SK-N-SH (cell line): Measurements from ENCODE around the gene OR51I1. TPM values are rescaled to one million over a fixed set of nuclear protein-coding genes. Genes with fewer than 3 reads are reported as not detected.

Experiments used
- CTCF ChIA-PET: fragments of 300-600, 350-600 bp; formaldehyde crosslinking; extraction: SDS; loops from one replicate; lab custom pipeline; 2021; lab: Yijun Ruan, JAX
- POLR2A ChIA-PET: fragments of 350-600 bp; sonication (Branson Sonifier 250); formaldehyde crosslinking; extraction: SDS; loops from one replicate; lab custom pipeline; 2020; ENCODE audit warnings: antibody characterized with exemption, inconsistent platforms; lab: Yijun Ruan, JAX
- DNase-seq: peaks from one replicate; pipeline ENCODE4 v3.0.0; 2012
- H2AFZ ChIP-seq: fragments of 200-600 bp; sonication (generic); 2 replicates; pipeline ENCODE4 v1.8.1; 2016; ENCODE audit warnings: antibody characterized with exemption, mild to moderate bottlenecking, low read depth
- H3F3A ChIP-seq: fragments of 200-600 bp; sonication (generic); replicated peaks from 2 replicates; pipeline ENCODE3; 2016; ENCODE audit warnings: antibody characterized with exemption, mild to moderate bottlenecking; ENCODE audit not compliant: insufficient read depth
- H3K27ac ChIP-seq, 2 experiments: fragments of 200-500 bp in 1 of 2; fragments of 200-600 bp in 1 of 2; sonication (Bioruptor generic) in 1 of 2; sonication (generic), shearing (Covaris generic) in 1 of 2; 2 replicates each; pipeline versions ENCODE4 v1.5.1 to v1.6.1; 2014 to 2016; ENCODE audit warnings: low read depth in 2 of 2, inconsistent platforms in 1 of 2, low read length in 1 of 2, mild to moderate bottlenecking in 1 of 2, mixed read lengths in 1 of 2
- H3K27me3 ChIP-seq: fragments of 200-600 bp; sonication (generic), shearing (Covaris generic); 2 replicates; pipeline ENCODE4 v1.6.1; 2016; ENCODE audit warnings: mixed run types; ENCODE audit not compliant: insufficient read depth
- H3K36me3 ChIP-seq, 2 experiments: fragments of 200-500 bp in 1 of 2; fragments of 200-600 bp in 1 of 2; sonication (Bioruptor generic) in 1 of 2; sonication (generic) in 1 of 2; replicated peaks in 1 of 2; 2 replicates each; pipeline versions ENCODE3 to v1.5.1; 2014 to 2016; ENCODE audit warnings: low read length in 1 of 2, mild to moderate bottlenecking in 1 of 2; ENCODE audit not compliant: insufficient read depth in 2 of 2, control insufficient read depth in 1 of 2
- H3K4me1 ChIP-seq, 2 experiments: fragments of 200-500 bp in 1 of 2; fragments of 200-600 bp in 1 of 2; sonication (Bioruptor generic) in 1 of 2; sonication (generic), shearing (Covaris generic) in 1 of 2; 2 replicates each; pipeline versions ENCODE4 v1.5.1 to v1.6.1; 2014 to 2016; ENCODE audit warnings: low read depth in 1 of 2, low read length in 1 of 2, mixed run types in 1 of 2; ENCODE audit not compliant: insufficient read depth in 2 of 2, control insufficient read depth in 1 of 2
- H3K4me2 ChIP-seq: fragments of 200-600 bp; sonication (generic), shearing (Covaris generic); 2 replicates; pipeline ENCODE4 v1.6.1; 2017; ENCODE audit warnings: mixed run types
- H3K4me3 ChIP-seq, 2 experiments: fragments of 200-500 bp in 1 of 2; fragments of 200-600 bp in 1 of 2; sonication (Bioruptor generic) in 1 of 2; sonication (generic), shearing (Covaris generic) in 1 of 2; 2 replicates each; pipeline versions ENCODE4 v1.5.1 to v1.8.1; 2014 to 2016; ENCODE audit warnings: low read depth in 2 of 2, inconsistent platforms in 1 of 2, low read length in 1 of 2, mild to moderate bottlenecking in 1 of 2, mixed read lengths in 1 of 2, moderate library complexity in 1 of 2
- H3K79me2 ChIP-seq: fragments of 200-600 bp; sonication (generic); 2 replicates; pipeline ENCODE4 v1.8.1; 2017; ENCODE audit warnings: mild to moderate bottlenecking; ENCODE audit not compliant: insufficient read depth
- H3K9ac ChIP-seq: fragments of 200-600 bp; sonication (generic); 2 replicates; pipeline ENCODE4 v1.6.1; 2017; ENCODE audit warnings: mixed run types
- H3K9me2 ChIP-seq: fragments of 200-600 bp; sonication (generic); 2 replicates; pipeline ENCODE4 v1.6.1; 2017; ENCODE audit warnings: mixed run types
- H3K9me3 ChIP-seq: fragments of 200-600 bp; sonication (generic); 2 replicates; pipeline ENCODE4 v1.6.1; 2017; ENCODE audit warnings: mixed run types, mild to moderate bottlenecking, moderate library complexity
- H4K20me1 ChIP-seq: fragments of 200-600 bp; sonication (generic); 2 replicates; pipeline ENCODE4 v1.6.1; 2017; ENCODE audit warnings: mild to moderate bottlenecking, mixed run types; ENCODE audit not compliant: insufficient read depth
- ELF1 ChIP-seq: IDR thresholded peaks from 2 replicates; pipeline ENCODE4 v1.4.0; 2012
- EP300 ChIP-seq, 2 experiments: IDR thresholded peaks; 2 replicates each; pipeline versions ENCODE4 v1.4.0 to v1.6.1; 2012; ENCODE audit warnings: borderline replicate concordance in 1 of 2, low read depth in 1 of 2, low read length in 1 of 2
- FOXM1 ChIP-seq: IDR thresholded peaks from 2 replicates; pipeline ENCODE4 v1.4.0; 2012; ENCODE audit warnings: low read depth, mild to moderate bottlenecking
- JUND ChIP-seq: IDR thresholded peaks from 2 replicates; pipeline ENCODE4 v1.4.0; 2012
- MEF2A ChIP-seq: IDR thresholded peaks from 2 replicates; pipeline ENCODE4 v1.4.0; 2012; ENCODE audit warnings: low read depth, borderline replicate concordance
- MXI1 ChIP-seq: IDR thresholded peaks from 2 replicates; pipeline ENCODE4 v1.6.1; 2012; ENCODE audit warnings: mild to moderate bottlenecking, low read depth, low read length, improper control_type of control experiment
- RAD21 ChIP-seq: IDR thresholded peaks from 2 replicates; pipeline ENCODE4 v1.6.1; 2012; ENCODE audit warnings: mild to moderate bottlenecking, low read length
- RCOR1 ChIP-seq: fragments of 150-350 bp; IDR thresholded peaks from 2 replicates; pipeline ENCODE4 v1.6.1; 2017; ENCODE audit warnings: antibody characterized with exemption, low read length
- SIN3A ChIP-seq: IDR thresholded peaks from 2 replicates; pipeline ENCODE4 v1.6.1; 2012; ENCODE audit warnings: low read depth, mild to moderate bottlenecking, low read length, moderate library complexity, borderline replicate concordance
- WGBS: methylation state at CpG from one replicate; pipeline ENCODE4 v1.1.6; 2017; ENCODE audit warnings: low lambda C conversion rate; 5-methylcytosine and 5-hydroxymethylcytosine counted together
- polyA plus RNA-seq, 3 experiments: library from polyadenylated mRNA; depleted of rRNA; stranded (reverse); fragments of >200 nt; gene quantifications; 2 replicates each; pipeline ENCODE4 v1.2.3, GENCODE V29; 2012
- TF ChIP-seq, protein P1 (sequence below): IDR thresholded peaks from 2 replicates; pipeline ENCODE4 v1.4.0; 2012; ENCODE audit warnings: low read depth, borderline replicate concordance
- TF ChIP-seq, protein P2 (sequence below): IDR thresholded peaks from 2 replicates; pipeline ENCODE4; 2012
- TF ChIP-seq, protein P3 (sequence below): IDR thresholded peaks from 2 replicates; pipeline ENCODE4 v1.4.0; 2012; ENCODE audit warnings: low read depth, borderline replicate concordance

OR51I1 gene
- polyA plus RNA-seq, 1 of the 3 experiments (the other 2 are of a cell fraction) = not detected

DNA sequence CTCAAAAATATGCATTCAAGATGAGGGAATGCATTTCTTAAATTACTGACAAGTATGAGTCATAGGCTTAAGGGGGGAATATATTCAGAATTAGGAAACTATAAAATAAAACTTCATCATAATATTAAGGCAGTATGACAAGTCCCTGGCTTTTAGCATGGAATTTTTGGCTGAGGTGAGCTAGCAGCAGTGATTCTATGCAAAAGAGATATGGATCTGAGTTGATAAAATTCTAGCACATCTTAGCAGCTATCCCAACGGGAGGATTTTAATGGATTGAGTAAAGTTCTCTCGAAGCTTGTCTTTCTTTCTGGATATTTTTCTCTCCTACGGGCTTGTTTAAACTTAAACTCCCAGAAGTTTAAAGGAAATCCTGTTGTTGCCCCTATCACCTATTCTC is 18.2 kb downstream of the OR51I1 start (continued):
- TF ChIP-seq, protein P1, sequence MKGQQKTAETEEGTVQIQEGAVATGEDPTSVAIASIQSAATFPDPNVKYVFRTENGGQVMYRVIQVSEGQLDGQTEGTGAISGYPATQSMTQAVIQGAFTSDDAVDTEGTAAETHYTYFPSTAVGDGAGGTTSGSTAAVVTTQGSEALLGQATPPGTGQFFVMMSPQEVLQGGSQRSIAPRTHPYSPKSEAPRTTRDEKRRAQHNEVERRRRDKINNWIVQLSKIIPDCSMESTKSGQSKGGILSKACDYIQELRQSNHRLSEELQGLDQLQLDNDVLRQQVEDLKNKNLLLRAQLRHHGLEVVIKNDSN = no peak
- TF ChIP-seq EP300 (IDR thresholded peaks at IDR 0.05; ENCODE audit: borderline replicate concordance in 1 of 2, low read depth in 1 of 2, low read length in 1 of 2) (no peak), RCOR1 (no peak)

- Histone ChIP-seq H4K20me1 (no peaks in the 10 kb centered on the region), H3K79me2 (no peaks in the 10 kb centered on the region), H3K36me3 (no peaks in the 10 kb centered on the region), H3K27me3 (no peaks in the 10 kb centered on the region; the same call in 1 of the 2 replicates), H3K4me3 (no peak within 1 kb of the TSS)
- 9% methylated on average over 1 of the region's 1 CpG for WGBS
- CTCF ChIA-PET = no interaction called here
- POLR2A ChIA-PET = no interaction called here
- TF ChIP-seq, protein P2, sequence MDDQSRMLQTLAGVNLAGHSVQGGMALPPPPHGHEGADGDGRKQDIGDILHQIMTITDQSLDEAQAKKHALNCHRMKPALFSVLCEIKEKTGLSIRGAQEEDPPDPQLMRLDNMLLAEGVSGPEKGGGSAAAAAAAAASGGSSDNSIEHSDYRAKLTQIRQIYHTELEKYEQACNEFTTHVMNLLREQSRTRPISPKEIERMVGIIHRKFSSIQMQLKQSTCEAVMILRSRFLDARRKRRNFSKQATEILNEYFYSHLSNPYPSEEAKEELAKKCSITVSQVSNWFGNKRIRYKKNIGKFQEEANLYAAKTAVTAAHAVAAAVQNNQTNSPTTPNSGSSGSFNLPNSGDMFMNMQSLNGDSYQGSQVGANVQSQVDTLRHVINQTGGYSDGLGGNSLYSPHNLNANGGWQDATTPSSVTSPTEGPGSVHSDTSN = no peak
- TF ChIP-seq RAD21 (no peak), FOXM1 (no peak), MXI1 (no peak), MEF2A (no peak), ELF1 (no peak), JUND (no peak), SIN3A (no peak), RCOR1 (no peak)
- TF ChIP-seq, protein P3, sequence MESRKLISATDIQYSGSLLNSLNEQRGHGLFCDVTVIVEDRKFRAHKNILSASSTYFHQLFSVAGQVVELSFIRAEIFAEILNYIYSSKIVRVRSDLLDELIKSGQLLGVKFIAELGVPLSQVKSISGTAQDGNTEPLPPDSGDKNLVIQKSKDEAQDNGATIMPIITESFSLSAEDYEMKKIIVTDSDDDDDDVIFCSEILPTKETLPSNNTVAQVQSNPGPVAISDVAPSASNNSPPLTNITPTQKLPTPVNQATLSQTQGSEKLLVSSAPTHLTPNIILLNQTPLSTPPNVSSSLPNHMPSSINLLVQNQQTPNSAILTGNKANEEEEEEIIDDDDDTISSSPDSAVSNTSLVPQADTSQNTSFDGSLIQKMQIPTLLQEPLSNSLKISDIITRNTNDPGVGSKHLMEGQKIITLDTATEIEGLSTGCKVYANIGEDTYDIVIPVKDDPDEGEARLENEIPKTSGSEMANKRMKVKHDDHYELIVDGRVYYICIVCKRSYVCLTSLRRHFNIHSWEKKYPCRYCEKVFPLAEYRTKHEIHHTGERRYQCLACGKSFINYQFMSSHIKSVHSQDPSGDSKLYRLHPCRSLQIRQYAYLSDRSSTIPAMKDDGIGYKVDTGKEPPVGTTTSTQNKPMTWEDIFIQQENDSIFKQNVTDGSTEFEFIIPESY = no peak
- TF ChIP-seq, protein P1 = no peak
- TF ChIP-seq, all 33 proteins: peak for 0
- DNase-seq = no peak
- no peaks in the 10 kb centered on the region for H3K9me2 ChIP-seq
- no peak within 1 kb of the TSS for H3K27ac ChIP-seq
- H3K4me2 ChIP-seq = no peak within 1 kb of the TSS
- H3K4me1 ChIP-seq = no peaks in the 10 kb centered on the region
- H3K9me3 ChIP-seq = no peaks in the 10 kb centered on the region
- no peak within 1 kb of the TSS for H2AFZ ChIP-seq
- H3F3A ChIP-seq = no peaks in the 10 kb centered on the region
- no peak within 1 kb of the TSS for H3K9ac ChIP-seq
Observed at GRCh38 chr11:5421811-5422210, 19.5 kb downstream of the OR51I1 start, which contains the start of gene OR51Q1. Gene OR51Q1, plus strand, starts transcription at chr11:5422111. Its CDS starts 90 bp downstream, at chr11:5422201.
